ENCODE results near the gene RPS19.
"Not testable (repeated sequence)": the region's sequence is repeated elsewhere in the genome, so short reads cannot be mapped to it uniquely, and the experiment has no call there.

The RPS19 gene

GRCh38 chr19:41860419-41861115 is 512 bp downstream of the RPS19 start:
- no peak for DNase-seq

- DNase-seq, result no peak
Measured at GRCh38 chr19:41861116-41861768, 1.2 kb downstream of the RPS19 start.

DNA sequence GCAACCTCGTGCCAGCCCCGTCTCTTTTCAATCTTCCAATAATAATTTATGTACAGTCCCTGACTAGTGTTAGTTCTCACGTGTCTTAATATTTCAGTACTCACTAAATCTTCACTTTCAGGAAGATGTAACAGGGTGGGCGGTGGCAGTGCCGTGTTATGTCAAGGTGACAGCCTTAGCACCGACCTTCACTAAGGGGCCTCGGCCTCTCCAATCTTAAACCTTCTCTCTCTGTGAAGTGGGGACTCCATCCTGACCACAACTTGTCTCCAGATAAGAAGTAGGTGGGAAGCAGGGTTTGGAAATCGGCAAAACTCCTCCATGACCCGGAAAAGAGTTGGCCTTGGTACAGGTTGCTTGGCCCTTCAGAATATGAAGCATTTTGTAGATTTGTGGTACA is 1.8 kb downstream of the RPS19 start:
- no peak for DNase-seq

- no peak for DNase-seq
Measured at GRCh38 chr19:41862445-41862986, 2.5 kb downstream of the RPS19 start.

- DNase-seq, result no peak
Measured at GRCh38 chr19:41863209-41863931, 3.3 kb downstream of the RPS19 start.

DNA sequence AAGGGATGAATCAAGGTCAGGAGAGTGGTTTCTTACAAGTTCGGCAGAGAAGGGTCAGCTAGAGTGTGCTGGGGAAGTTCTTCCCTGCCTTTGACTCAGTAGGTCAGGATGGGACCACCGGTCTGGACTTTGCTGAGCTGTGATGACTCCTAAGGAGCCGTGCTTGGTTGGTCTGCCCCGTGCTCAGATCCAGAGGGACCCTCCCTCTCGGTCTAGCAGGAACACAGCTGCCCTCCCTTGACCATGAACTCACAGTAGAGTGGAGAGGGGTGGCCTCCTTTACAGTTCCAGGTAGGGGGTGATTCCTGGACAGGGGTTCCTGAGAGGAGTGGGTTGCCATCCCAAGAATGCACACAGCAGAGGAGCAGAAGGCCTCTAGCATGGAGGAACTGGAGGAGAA is 4.3 kb downstream of the RPS19 start:
- DNase-seq, result no peak

- no peak for DNase-seq
Measured at GRCh38 chr19:41866284-41866683, 6.2 kb downstream of the RPS19 start.

GRCh38 chr19:41868120-41868988 is 8.3 kb downstream of the RPS19 start:
- DNase-seq, result no peak

DNA sequence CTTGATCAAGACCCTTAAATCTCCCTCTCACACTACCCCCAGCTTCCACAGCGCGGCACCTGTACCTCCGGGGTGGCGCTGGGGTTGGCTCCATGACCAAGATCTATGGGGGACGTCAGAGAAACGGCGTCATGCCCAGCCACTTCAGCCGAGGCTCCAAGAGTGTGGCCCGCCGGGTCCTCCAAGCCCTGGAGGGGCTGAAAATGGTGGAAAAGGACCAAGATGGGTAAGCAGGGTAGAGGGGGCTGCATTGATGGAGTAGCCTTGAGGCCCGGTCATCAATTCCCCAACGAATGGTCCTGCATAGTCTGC is 8.9 kb downstream of the RPS19 start:
- DNase-seq, result no peak

GRCh38 chr19:41869374-41869955 is 9.4 kb downstream of the RPS19 start:
- DNase-seq, result no peak

GRCh38 chr19:41870401-41870873 is 10.4 kb downstream of the RPS19 start:
- no peak for DNase-seq

- peak; percentile 90 for DNase-seq
Measured at GRCh38 chr19:41871573-41872383, 11.7 kb downstream of the RPS19 start.

DNA sequence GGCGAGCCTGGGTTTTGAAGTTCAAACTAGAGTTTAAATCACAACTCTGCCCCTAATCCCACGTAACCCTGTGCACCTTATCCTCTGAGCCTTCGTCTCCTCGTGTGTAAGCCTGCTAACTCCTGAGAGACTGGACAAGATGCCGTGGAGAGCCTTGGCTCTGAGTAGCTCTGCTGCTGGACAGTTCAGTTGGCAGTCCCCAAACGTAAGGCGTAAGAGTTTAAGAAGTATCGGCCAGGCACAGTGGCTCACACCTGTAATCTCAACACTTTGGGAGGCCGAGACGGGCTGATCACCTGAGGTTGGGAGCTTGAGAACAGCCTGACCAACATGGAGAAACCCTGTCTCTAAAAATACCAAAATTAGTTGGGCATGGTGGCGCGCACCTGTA is 12.3 kb downstream of the RPS19 start:
- no peak for DNase-seq

- DNase-seq, result peak; percentile 69
Measured at GRCh38 chr19:41872775-41873647, 13.0 kb downstream of the RPS19 start.

GRCh38 chr19:41875973-41876372 is 15.9 kb downstream of the RPS19 start:
- DNase-seq, result not testable (repeated sequence)

- DNase-seq, result no peak
Measured at GRCh38 chr19:41876847-41877832, 17.1 kb downstream of the RPS19 start, which contains the start of gene CD79A. TSS of gene CD79A (plus strand) at chr19:41877279. CDS start at chr19:41877305, 26 bp downstream.

DNA sequence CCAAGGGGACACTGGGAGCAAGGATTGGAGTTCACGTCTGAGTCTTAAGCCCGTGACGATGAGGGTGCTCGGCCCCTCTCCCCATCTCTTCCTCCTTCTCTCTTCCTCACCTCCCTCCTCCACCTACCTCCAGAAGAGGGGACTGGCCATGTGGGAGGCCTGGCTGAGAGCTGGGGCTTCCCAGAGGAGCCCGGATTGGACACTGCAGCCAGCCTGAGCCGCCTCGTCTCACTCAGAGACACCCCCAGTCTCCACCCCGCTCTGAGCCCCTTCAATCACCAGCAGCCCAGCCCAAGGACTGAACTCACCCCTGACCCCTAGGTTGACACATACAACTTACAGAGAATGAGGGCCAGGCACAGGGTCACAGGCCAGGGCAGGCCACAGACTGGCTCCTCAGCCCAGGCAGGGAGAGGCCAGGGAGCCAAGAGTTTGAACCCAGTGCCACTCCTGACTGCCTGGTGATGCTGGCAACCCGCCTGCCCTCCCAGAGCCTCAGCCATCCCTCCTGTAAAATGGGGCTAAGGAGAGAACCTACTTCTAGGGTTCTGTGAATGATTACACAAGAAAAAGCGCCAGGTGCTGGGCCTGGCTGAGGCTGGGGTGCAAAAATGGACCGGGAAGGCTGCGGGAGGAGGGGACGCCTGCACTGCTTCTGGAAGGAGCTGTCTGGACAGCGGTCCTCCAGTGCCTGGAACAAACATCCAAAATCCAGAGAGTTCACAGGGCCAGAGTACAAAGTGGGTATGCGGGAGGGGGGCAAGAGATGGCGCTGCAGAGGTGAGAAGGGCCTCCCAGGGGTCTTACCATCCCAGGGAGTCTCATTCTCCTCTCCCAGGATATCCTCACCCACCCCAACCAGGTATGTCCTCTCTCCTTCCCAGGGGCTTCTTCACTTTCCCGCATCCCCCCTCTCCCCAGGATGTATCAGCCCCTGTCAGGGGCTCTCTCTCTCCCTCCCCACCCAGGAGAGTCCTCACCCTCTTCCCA is 18.2 kb downstream of the RPS19 start:
- no peak for DNase-seq

DNA sequence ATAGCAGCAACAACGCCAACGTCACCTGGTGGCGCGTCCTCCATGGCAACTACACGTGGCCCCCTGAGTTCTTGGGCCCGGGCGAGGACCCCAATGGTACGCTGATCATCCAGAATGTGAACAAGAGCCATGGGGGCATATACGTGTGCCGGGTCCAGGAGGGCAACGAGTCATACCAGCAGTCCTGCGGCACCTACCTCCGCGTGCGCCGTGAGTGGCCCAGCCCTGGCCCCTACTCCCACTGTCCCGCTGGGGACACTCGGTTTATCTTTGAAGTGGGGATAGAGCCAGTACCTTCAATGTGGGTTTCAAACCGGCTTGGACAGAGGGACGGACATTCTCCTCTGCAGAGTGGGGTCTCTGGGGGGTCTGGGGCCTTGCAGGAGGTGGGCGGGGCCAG is 19.0 kb downstream of the RPS19 start:
- DNase-seq, result no peak
